Kidney epithelial cell (primary cell): ENCODE results near the gene KCNMA1. TPM values are rescaled to one million over a fixed set of nuclear protein-coding genes. Genes with fewer than 3 reads are reported as not detected.
A peak's percentile ranks its signal among the peaks of the same experiment; 100 is the strongest.

Experiments
- DNase-seq: peaks from one replicate; pipeline ENCODE4 v3.0.0-alpha.2; 2010; ENCODE audit warnings: low read depth
- H3K27me3 ChIP-seq: 2 replicates; pipeline ENCODE4 v1.6.0; 2011; ENCODE audit warnings: low read length; ENCODE audit not compliant: control insufficient read depth, insufficient read depth
- H3K36me3 ChIP-seq: 2 replicates; pipeline ENCODE4 v1.5.1; 2011; ENCODE audit warnings: low read length; ENCODE audit not compliant: control insufficient read depth, insufficient read depth
- H3K4me3 ChIP-seq: 2 replicates; pipeline ENCODE4 v1.5.1; 2011; ENCODE audit warnings: low read depth, mild to moderate bottlenecking, control low read depth, low read length
- total RNA-seq: library from RNA; depleted of rRNA; stranded (reverse); fragments of >200 nt; gene quantifications from 2 replicates; pipeline ENCODE4 v1.2.3, GENCODE V29; 2015
- TF ChIP-seq, protein P1 (sequence below): IDR thresholded peaks from 2 replicates; pipeline ENCODE4 v1.5.1; 2011; ENCODE audit warnings: mild to moderate bottlenecking, moderate library complexity, low read length, control low read depth, inconsistent platforms; ENCODE audit not compliant: insufficient read depth, poor library complexity, severe bottlenecking

The KCNMA1 gene
- total RNA-seq, 1 donor from 2014 or later: 18.9 TPM

- Histone ChIP-seq H3K4me3 (no peak overlapping the region), H3K27me3 (no peaks in the 10 kb centered on the region), H3K36me3 (no peaks in the 10 kb centered on the region)
- TF ChIP-seq, protein P1, sequence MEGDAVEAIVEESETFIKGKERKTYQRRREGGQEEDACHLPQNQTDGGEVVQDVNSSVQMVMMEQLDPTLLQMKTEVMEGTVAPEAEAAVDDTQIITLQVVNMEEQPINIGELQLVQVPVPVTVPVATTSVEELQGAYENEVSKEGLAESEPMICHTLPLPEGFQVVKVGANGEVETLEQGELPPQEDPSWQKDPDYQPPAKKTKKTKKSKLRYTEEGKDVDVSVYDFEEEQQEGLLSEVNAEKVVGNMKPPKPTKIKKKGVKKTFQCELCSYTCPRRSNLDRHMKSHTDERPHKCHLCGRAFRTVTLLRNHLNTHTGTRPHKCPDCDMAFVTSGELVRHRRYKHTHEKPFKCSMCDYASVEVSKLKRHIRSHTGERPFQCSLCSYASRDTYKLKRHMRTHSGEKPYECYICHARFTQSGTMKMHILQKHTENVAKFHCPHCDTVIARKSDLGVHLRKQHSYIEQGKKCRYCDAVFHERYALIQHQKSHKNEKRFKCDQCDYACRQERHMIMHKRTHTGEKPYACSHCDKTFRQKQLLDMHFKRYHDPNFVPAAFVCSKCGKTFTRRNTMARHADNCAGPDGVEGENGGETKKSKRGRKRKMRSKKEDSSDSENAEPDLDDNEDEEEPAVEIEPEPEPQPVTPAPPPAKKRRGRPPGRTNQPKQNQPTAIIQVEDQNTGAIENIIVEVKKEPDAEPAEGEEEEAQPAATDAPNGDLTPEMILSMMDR: no peak
- DNase-seq: no peak
Measured at GRCh38 chr10:77105761-77106221, 531.8 kb downstream of the KCNMA1 start.

DNA sequence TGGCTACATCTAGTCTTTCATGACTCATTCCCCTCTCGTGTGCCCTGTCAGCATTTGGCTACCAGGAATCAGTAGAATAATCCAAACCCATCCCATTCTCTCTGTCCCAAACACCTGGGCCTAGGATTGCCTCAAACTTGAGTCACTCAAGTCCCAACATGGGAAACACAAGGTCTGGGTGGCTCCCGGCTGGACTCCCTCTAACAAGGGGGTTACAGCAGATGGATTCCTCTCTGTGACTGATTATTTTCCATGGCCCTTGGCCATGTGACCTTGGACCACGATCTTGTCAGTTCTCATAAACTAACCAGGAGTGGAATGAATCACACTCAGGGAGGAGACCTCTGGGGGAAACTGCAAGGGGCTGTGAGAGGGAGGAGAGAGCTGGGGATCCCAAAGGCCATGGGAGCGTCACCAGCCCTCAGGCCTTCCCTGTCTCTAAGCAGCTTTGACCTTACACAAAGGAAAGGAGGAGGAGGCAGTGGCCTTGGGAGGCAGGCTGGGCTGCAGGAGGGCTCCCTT is 533.1 kb downstream of the KCNMA1 start:
- Histone ChIP-seq H3K36me3 (no peaks in the 10 kb centered on the region), H3K27me3 (no peaks in the 10 kb centered on the region), H3K4me3 (no peak overlapping the region)
- peak; percentile 65 for DNase-seq
- TF ChIP-seq, protein P1: no peak

DNA sequence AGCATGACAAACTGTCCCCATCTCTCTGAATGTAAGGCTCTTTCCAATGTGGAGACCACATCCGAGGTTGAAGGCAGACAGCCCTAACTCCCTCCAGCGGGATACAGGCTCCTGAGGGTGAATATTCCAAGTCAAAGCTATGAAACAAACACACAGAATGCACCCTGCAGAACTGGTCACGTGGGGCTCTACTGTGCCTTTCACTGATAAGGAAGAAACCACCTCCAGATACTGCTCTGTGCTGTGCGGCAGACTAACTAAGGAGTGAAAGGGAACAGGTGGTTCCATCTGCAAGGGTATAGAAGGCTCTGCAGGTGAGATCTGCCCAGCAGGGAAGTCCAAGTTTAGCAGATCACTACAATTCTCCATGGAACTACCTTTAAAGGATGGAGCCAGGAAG is 534.4 kb downstream of the KCNMA1 start:
- Histone ChIP-seq H3K36me3 (no peaks in the 10 kb centered on the region), H3K27me3 (no peaks in the 10 kb centered on the region), H3K4me3 (no peak overlapping the region)
- TF ChIP-seq, protein P1: no peak
- no peak for DNase-seq

DNA sequence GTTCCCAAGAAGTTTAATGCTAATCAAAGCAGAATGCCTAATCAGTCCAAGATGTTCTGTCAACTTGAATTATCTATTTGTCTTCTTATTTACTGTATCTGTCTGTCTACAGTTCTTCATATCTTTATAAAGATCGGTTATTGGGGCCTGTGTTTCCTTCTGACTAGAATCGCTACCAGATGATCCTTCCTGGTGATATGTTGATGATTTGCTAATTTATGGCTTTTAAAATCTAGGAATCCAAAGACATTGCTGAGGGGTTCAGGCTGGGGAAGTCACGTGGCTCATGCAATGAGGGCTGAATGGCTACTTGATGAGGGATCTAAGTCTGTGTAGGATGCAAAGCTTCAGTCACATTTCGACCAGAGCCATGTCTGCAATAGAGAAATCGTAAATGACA is 536.3 kb downstream of the KCNMA1 start:
- no peak for DNase-seq

GRCh38 chr10:77099136-77099535 is 538.5 kb downstream of the KCNMA1 start:
- TF ChIP-seq, protein P1: no peak
- no peaks in the 10 kb centered on the region for H3K27me3 ChIP-seq

More for the DNA sequence above, 536.3 kb downstream of the KCNMA1 start:
- H3K27me3 ChIP-seq: no peaks in the 10 kb centered on the region
- no peak overlapping the region for H3K4me3 ChIP-seq
- H3K36me3 ChIP-seq: no peaks in the 10 kb centered on the region
- TF ChIP-seq, protein P1: no peak

GRCh38 chr10:77097625-77098024 is 540.0 kb downstream of the KCNMA1 start:
- Histone ChIP-seq H3K27me3 (no peaks in the 10 kb centered on the region), H3K36me3 (no peaks in the 10 kb centered on the region), H3K4me3 (no peak overlapping the region)
- DNase-seq: no peak
- TF ChIP-seq, protein P1: no peak

More at GRCh38 chr10:77099136-77099535, 538.5 kb downstream of the KCNMA1 start:
- DNase-seq: no peak
- Histone ChIP-seq H3K36me3 (no peaks in the 10 kb centered on the region), H3K4me3 (no peak overlapping the region)
